Measurements from ENCODE around the gene CCDC191.

The CCDC191 gene

DNA sequence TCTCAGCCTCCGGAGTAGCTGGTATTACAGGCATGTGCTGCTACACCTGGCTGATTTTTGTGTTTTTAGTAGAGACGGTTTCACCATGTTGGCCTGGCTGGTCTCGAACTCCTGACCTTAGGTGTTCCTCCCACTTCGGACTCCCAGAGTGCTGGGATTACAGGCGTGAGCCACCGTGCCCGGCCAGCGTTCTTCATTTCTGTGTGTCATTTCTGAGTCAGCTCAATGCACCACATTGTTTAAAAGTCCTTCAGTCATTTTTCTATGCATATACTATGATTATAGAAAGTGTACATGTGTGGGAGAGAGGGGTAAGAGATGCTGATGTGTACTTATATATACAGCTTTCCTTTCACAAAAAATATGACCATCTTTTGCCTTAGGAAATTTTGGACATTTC, 2.3 kb upstream of the CCDC191 start:
- no peak for DNase-seq (ENCODE audit: extremely low read depth in 1 of 2, low read depth in 1 of 2)

DNA sequence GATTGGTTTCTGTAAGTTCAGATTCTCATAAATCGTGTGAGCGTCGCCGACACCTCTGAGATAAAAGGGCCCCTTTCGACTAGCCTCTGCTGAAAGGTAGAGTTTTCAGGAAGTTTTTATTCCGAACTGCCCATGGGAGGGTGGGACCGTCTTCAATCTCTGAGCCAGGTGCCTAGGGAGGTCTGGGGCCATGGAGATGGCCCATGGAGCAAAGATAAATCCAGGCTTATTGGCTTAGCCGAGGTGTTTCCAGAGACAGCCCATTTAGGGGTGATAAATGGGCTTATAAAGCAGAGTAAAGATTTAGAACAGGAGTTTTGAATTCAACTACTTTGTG, 653 bp upstream of the CCDC191 start:
- no peak for DNase-seq (ENCODE audit: extremely low read depth in 1 of 2, low read depth in 1 of 2)

DNA sequence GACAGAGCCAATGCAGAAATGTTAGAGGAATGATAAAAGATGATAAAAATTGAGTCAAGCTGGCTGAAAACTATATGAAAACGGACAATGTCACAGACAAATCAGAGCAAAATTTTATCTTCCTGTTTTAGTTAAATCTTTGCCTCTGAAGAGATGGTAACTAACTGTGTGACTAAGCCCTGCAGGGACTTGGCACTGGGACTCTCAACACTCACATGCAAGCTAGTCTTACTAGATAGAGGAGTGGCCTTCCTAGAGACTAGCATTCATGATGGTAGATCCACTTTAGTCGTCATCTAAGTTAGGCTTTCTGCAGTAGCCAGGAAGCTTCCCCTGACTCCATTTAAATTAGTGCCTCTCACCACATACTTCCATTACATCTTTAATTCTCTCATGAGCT, 4.1 kb downstream of the CCDC191 start:
- DNase-seq (ENCODE audit: extremely low read depth in 1 of 2, low read depth in 1 of 2): no peak

DNA sequence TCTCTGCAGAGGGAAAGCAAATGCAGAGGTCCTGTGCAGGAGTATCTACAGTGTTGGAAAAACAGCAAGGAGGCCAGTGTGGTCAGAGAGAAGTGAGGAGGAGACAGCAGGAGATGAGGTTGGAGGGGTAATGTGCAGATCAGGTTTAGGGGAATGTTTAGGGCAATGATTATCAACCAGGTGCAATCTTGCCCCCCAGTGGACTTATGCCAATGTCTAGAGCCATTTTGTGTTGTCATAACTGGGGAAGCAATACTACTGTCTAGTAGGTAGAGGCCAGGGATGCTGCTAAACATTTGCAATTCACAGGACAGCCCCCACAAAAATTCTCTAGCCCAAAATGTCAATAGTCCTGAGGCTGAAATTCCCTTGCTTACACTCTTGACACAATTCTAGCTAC, 13.1 kb downstream of the CCDC191 start:
- no peak for DNase-seq (ENCODE audit: extremely low read depth in 1 of 2, low read depth in 1 of 2)

DNA sequence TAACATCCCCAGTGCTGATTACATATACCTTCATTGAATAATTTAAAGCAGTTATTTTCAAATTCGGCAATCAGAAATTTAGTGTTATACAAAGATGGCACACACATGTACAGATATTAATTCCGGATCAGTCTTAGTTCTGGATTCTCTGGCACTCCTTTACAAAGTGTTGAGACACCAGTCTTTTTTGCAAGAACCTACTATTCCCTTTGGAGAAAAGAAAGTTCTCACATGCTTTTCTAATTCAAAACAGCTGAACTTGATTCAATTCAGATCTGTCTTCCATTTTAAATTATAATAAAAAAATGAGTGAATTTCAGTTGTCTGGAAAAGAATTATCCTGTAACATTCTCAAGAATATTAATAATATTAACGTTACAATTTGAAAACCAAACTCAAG, 20.4 kb downstream of the CCDC191 start:
- DNase-seq (ENCODE audit: extremely low read depth in 1 of 2, low read depth in 1 of 2): no peak

DNA sequence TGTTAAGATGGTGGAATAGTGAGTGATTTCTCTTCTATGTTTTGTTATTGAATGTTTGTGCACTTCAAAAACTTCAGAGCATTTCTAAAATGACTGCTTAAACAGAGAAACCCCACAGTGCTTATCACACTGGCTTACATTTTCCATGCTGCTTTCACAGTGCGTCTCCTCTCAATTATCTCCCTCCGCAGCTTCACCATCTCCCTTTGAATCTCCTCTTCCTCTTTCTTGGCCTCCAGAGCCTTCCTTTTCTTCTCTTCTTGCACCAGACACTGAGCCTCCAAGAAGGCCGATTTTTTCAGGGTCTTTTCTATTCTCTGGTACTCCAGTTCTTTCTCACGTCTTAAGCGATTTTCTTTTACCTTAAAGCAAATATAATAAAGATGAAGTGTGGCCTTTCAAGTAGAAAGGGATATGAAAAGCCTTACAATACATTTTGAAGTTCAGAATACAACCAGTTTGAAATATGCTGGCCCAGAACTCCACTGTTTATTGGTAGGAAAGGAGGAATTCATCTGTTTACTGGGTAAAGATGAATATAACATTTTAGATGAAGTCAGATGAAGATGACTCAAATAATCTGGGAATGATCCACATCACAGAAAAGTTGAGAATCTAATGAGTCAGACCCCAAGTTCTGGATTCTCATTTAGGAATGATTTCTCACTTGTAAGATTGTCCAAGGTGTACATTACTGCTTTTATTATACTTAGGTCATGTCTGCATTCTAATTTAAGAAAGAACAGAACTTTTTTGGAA, 21.4 kb downstream of the CCDC191 start:
- no peak for DNase-seq (ENCODE audit: extremely low read depth in 1 of 2, low read depth in 1 of 2)

DNA sequence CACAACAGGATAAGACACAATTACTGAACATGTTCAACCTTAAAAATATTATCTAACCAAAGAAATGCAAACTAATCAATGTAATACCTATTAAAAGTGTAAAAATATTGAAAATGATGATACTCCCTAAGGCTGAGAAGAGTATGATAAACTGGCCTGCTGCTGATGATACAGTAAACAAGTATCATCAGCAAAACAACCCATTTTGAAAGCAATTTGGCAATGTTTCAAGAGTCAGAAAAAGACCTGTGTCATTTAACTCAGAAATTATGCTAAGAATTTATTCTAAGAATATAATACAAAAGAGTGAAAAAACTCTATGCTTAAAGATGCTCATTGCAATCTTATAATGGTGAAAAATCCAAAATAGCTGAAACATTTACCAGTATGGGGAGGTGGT, 22.1 kb downstream of the CCDC191 start:
- no peak for DNase-seq (ENCODE audit: extremely low read depth in 1 of 2, low read depth in 1 of 2)

DNA sequence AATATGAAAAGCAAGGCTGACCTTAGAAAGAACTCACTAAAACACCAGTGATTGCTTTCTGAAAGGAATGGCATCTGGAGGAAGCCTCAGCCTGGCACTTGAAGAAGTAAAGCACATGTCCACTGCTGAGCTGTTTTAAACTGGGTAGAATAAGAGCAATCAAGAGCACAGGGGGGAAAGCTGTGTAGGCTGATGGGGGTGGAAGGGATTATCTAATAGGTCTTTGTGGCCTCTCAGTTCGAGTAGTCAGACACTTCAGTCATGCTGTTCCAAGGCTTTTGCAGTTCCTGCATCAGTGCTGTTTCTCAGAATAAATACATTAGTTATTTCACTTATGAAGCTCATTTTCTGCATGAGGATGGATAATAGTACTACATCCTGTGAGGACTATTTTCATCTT, 22.6 kb downstream of the CCDC191 start:
- no peak for DNase-seq (ENCODE audit: extremely low read depth in 1 of 2, low read depth in 1 of 2)

DNA sequence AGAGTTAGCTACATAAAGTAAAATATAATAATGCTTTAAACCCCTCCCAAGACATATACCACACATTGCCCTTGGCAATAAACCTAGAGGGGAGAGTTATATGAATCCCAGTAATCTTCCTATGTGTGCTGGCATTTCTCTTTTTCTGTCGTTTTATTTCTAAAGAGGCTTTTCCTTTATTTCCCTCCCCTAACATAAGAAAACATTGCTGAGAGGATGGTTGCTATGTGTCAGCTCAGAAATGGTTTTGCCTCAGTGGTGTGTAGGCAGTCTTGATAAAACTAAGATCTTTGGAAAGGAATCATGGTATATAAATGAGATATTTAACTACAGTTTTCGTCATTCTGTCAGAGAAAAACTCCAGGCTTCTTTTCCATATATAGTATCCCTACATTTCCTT, 30.0 kb downstream of the CCDC191 start:
- DNase-seq (ENCODE audit: extremely low read depth in 1 of 2, low read depth in 1 of 2): no peak

DNA sequence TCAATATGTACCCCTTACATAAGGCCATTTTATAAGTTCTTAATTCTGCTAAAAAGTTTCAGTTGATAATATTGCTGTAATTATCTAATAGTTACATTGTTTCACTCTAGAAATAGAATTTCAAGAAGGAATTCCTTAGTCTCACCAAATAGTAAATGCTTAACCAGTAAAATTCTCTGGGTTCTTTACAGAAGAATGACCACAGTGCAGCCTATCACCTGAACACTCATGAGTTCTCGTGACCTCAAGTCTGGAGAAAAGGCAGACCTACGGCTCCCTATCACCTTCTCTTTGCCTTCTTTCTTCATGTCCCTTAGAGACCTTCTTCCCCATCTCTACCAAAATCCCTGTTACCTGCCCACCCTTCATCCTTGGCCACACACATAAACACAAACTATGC, 30.9 kb downstream of the CCDC191 start:
- no peak for DNase-seq (ENCODE audit: extremely low read depth in 1 of 2, low read depth in 1 of 2)

DNA sequence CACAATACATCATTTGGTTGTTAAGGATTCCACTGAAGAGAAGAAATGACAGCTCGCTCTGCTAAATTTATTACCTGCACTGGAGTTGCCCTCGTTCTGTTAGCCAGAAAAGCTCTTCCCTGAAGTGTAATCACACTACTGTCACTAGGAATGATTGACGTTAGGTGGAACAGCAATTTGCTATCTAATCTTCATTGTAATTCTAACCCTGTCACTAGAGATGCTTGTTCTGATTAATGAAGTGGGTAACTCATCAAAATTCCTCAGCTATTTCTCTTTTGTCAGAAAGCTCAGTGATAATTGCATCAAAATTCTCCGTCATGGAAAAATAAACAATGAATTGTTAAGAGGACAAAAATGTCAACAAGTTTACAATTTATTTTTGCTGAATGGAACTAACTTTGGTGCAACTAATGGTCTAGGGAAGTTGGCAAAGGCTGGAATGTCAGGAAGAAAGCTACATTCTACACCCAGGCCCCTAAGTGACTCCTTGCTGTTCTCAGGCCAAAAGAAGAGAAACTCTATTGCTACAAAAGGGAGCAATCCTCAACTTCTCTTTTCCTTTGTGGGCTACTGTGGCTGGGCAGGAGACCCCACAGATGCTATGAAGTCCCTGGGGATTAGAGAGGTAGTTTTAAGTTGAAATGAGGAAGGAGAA, 34.1 kb downstream of the CCDC191 start:
- DNase-seq (ENCODE audit: extremely low read depth in 1 of 2, low read depth in 1 of 2): no peak

DNA sequence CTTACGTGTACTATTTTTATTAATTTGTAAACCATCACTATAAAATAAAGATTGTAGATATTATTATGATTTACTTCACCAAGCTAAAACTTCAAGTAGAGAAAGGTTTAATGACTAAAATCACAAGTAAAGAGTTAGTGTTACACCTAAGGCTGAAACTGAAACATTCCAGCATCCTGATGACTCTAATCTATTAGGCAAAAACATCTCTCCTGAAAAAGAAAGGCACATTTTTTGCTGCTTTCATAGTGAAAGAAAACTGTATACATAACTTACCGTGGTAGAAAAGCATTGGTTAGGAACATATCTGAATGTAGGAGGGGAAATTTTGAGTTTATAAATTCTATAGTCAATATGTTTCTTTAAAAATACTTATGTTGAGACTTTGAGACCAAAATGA, 35.4 kb downstream of the CCDC191 start:
- no peak for DNase-seq (ENCODE audit: extremely low read depth in 1 of 2, low read depth in 1 of 2)

DNA sequence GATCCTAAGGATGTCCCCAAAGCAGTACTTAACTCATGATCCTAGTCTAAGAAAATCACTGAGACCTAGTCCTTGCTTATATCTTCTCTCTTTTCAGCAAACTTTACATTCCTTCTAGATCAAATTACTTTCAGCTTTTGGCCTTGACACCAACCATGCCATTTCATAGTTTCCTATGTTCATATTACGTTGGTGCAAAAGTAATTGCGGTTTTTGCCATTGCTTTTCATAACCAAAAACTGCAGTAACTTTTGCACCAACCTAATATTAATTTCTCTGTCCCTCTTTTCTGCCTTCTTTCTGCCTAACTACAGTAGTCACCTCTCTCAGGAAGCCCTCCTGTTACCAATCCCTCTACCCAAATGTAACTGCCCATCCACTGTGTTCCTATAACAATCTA, 36.8 kb downstream of the CCDC191 start:
- DNase-seq (ENCODE audit: extremely low read depth in 1 of 2, low read depth in 1 of 2): no peak

DNA sequence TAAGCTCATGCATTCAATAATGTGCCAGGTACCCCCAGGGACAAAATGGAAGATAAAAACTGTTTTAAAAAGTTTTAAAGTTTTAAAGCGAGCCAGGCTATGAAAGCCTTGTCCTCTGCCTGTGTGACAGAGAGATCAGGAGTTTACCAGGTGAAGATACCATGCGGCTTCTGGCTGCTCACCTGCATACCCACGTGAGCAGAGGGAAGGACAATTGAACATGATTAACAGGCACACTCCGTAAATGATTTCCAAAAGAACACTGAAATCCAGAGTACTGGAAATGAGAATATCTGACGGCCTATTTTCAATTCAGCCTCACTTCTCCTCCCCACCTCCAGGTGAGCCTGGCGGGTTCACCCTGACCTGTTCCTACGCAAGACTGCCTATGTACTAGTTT, 42.1 kb downstream of the CCDC191 start:
- no peak for DNase-seq (ENCODE audit: extremely low read depth in 1 of 2, low read depth in 1 of 2)

DNA sequence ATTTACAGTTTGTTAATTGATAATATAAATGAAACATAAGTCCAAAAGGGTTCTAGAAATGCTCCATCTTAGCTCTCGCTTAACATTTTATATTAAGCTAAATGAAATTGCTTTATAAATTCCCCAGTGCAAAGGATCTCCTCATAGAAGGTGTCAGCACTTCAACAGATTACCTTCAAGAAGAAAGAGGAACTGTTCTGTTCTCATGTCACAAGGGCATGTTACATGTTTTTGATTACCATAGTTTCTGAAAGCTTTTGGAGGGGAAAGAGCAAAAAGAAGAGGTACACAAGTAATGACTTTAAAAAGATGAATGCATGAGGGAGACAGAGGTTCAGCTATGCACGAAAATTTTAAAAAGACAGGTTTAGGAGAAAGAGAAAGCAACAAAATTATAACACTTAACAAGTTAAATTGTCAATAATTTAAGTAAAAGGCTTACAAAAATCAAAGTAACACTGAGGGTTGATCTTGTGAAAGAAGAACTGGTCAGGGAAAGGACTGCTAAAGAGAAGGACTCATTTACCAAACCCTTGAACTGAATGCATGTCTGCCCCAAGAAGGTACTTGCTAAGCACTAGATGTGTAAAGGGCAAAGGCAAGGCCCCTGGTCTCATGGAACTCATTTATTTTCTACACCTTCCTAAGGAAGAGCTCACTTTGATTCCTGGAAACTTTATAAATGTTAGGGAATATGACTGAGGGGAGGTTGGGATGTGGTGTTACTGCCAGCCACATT, 45.1 kb downstream of the CCDC191 start:
- DNase-seq (ENCODE audit: extremely low read depth in 1 of 2, low read depth in 1 of 2): no peak

DNA sequence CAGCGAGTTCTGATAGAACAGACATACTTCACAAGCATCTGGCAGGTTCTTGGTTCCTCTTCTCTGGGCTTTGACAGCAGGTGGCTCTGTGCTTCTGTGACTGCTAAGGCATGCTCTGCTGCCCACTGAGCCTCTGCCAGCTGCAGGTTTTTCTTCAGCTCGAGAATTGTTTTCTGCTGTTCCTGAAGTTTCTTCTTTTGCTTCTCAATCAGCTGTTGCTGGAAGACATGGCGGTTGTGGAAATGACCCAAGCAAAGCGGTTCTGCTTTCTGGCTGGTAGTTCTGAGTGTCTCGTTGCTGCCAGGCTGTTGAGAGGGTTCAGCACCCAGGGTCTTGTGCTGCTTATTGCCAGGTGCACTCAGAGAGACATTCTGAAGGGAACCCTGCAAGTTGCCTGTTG, 50.8 kb downstream of the CCDC191 start:
- no peak for DNase-seq (ENCODE audit: extremely low read depth in 1 of 2, low read depth in 1 of 2)

DNA sequence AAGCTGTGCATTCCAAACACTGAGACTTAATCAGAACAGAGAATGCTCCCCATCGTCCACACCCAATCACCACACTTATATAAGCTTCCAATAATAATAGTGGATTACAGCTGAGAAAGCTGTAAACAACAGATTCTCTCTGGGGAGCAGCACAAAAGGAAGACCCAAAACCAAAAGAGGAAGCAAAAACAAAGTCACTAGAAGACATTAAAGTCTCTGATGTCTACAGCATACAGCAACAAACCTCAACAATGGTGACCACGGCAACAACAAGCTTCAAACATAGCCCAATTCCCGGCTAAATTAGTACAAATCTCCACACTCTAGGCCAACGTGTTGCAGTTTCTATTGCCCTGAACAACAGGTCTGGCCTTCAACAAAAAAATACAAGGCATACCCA, 70.8 kb downstream of the CCDC191 start:
- no peak for DNase-seq (ENCODE audit: extremely low read depth in 1 of 2, low read depth in 1 of 2)

DNA sequence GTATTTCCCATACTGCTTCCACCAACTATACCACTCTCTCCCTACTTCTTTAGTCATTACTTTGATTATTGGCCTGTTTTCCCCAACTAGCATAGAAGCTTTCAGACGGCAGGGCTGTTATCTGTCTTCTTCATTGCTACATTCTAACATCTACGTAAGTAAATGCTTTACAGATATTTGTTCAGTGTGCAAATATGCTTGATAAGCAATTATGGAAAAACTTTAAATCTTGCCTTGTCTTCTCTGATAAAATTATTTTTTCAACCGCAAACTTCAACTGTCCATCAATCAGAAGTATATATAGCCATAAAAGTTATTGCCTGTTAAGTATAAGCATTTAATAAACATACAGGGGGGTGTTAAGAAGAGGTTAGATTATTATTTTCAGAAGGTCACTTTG, 72.8 kb downstream of the CCDC191 start:
- no peak for DNase-seq (ENCODE audit: extremely low read depth in 1 of 2, low read depth in 1 of 2)

DNA sequence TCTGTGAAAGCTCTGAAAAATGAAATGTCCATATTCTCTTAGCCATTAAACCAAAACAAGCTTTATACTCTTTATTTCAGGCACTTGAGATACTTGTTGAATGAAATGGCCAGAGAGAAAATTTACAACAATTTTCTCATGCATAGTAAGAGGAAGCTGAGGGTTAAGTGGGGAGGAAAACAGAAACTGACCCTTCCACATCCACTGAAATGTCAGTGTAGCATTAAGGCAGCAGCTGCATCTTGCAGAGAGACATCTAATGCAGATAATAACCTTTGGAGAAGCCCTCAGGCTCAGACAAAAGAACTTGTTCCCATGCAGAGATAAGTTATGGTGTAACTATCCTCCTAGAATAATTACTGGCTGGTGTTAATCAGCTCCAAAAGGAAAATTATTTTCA, 74.5 kb downstream of the CCDC191 start:
- DNase-seq (ENCODE audit: extremely low read depth in 1 of 2, low read depth in 1 of 2): no peak

DNA sequence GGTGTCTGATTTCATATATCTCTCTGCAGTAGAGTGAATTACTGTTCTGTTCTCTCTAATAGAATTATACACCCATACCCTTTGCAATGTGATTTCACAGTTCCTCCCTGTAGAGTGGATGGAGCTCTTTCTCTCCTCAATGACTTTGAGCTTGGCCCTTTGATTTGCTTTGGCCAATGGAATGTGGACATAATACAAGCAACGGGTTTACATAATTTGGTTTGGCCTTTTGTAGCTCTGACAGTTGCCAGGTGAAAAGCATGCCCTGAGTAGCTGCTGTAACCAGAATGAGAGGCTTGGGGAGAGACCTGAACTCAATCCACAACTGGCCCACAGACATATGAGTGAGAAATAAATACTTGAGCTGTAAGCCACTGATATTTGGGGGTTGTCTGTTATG, 76.4 kb downstream of the CCDC191 start:
- DNase-seq (ENCODE audit: extremely low read depth in 1 of 2, low read depth in 1 of 2): no peak

DNA sequence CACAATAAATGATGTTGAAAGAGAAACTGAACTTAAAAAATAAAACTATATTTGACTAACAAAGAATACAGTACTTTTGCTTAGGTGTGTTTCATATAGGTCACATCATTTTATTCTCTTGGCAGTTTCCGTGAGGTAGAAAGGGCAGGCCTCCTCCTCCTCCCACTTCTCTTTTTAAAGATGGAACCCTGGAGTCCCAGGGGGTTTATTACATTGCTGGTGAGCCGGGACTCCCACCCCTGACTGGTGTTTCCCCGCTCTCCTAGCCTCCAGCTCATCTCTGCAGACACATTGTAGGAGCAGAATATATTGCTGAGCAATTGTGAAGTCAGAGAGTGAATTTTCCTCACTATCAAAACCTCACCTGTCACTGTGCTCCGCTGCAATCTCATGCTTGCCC, 78.5 kb downstream of the CCDC191 start:
- DNase-seq (ENCODE audit: extremely low read depth in 1 of 2, low read depth in 1 of 2): no peak

DNA sequence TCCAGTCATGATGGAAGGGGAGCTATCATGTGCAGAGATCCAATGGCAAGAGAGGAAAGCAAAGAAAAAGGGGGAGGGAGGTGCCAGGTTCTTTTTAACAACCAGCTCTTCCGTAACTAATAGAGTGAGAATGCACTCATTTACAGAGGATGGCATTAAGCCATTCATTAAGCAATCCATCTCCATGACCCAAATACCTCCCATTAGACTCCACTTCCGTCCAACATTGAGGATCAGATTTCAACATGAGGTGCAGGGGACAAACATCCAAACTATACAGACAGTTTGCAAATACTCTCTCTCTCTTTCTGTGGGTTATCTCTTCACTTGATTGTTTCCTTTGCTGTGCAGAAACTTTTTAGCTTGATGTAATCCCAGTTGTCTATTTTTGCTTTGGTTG, 87.3 kb downstream of the CCDC191 start:
- no peak for DNase-seq (ENCODE audit: extremely low read depth in 1 of 2, low read depth in 1 of 2)
